Adipose tissue (tissue), 3 donors: ENCODE results near the gene PPP4R1. TPM values are rescaled to one million over a fixed set of nuclear protein-coding genes. Genes with fewer than 3 reads are reported as not detected.

Experiments used
- H3K27ac ChIP-seq: one replicate; pipeline ENCODE4 v1.5.1; 2013; ENCODE audit warnings: low read depth, low read length
- WGBS, 3 donors: extraction: QIAGEN DNeasy Blood & Tissue Kit; methylation state at CpG; one replicate each; pipeline ENCODE4 v1.1.7; 2013; 5-methylcytosine and 5-hydroxymethylcytosine counted together
- polyA plus RNA-seq, 3 donors: library from polyadenylated mRNA; stranded (reverse); fragments of 200-250 nt; gene quantifications; one replicate each; pipeline ENCODE4 v1.2.3, GENCODE V29; 2013
- donor health status: healthy with polysubstance abuse.
- donor health status: Bipolar disorder and iron deficiency.
- donor health status: healthy.

The PPP4R1 gene
- polyA plus RNA-seq, 3 donors, result 18.0 to 26.8 (median 24.6) TPM

- WGBS, 3 donors, result 92 to 96% (median 95%) methylated on average over 2 of the region's 2 CpGs
- no peak overlapping the region for H3K27ac ChIP-seq
Measured at GRCh38 chr18:9604348-9604747, 10.0 kb downstream of the PPP4R1 start.

- no peak overlapping the region for H3K27ac ChIP-seq
Measured at GRCh38 chr18:9599328-9599727, 15.0 kb downstream of the PPP4R1 start.

- WGBS, 3 donors, result 93 to 96% (median 95%) methylated on average over 3 of the region's 3 CpGs
- no peak overlapping the region for H3K27ac ChIP-seq
Measured at GRCh38 chr18:9597609-9598008, 16.8 kb downstream of the PPP4R1 start.

GRCh38 chr18:9596843-9597526 is 17.4 kb downstream of the PPP4R1 start:
- 95% methylated on average over 4 of the region's 4 CpGs for WGBS, 3 donors
- no peak overlapping the region for H3K27ac ChIP-seq

- no peak overlapping the region for H3K27ac ChIP-seq
- WGBS, 3 donors, result 52 to 76% (median 72%) methylated on average over 3 of the region's 3 CpGs
Measured at GRCh38 chr18:9596226-9596625, 18.1 kb downstream of the PPP4R1 start.

GRCh38 chr18:9594823-9595596 is 19.3 kb downstream of the PPP4R1 start:
- no peak overlapping the region for H3K27ac ChIP-seq
- WGBS, 3 donors, result 38 to 62% (median 60%) methylated on average over 1 of the region's 1 CpG

- WGBS, 3 donors, result 69 to 99% (median 94%) methylated on average over 4 of the region's 4 CpGs
- H3K27ac ChIP-seq, result no peak overlapping the region
Measured at GRCh38 chr18:9587924-9588323, 26.4 kb downstream of the PPP4R1 start.

- 94 to 98% (median 97%) methylated on average over 3 of the region's 3 CpGs for WGBS, 3 donors
Measured at GRCh38 chr18:9586814-9587213, 27.5 kb downstream of the PPP4R1 start.

GRCh38 chr18:9581667-9582066 is 32.7 kb downstream of the PPP4R1 start:
- WGBS, 3 donors, result 97 to 99% (median 98%) methylated on average over 7 of the region's 7 CpGs

More at GRCh38 chr18:9586814-9587213, 27.5 kb downstream of the PPP4R1 start:
- no peak overlapping the region for H3K27ac ChIP-seq

GRCh38 chr18:9578306-9578705 is 36.1 kb downstream of the PPP4R1 start:
- no peak overlapping the region for H3K27ac ChIP-seq

More at GRCh38 chr18:9581667-9582066, 32.7 kb downstream of the PPP4R1 start:
- no peak overlapping the region for H3K27ac ChIP-seq

- H3K27ac ChIP-seq, result no peak overlapping the region
- whole genome bisulfite sequencing, 3 donors, result 92 to 98% (median 95%) methylated on average over 9 of the region's 9 CpGs
Measured at GRCh38 chr18:9577361-9577760, 37.0 kb downstream of the PPP4R1 start.

- 6 to 19% (median 12%) methylated on average over 5 of the region's 5 CpGs for WGBS, 3 donors
- H3K27ac ChIP-seq, result no peak overlapping the region
Measured at GRCh38 chr18:9575558-9575957, 38.8 kb downstream of the PPP4R1 start.

- no peak overlapping the region for H3K27ac ChIP-seq
- 89 to 91% (median 90%) methylated on average over 7 of the region's 7 CpGs for WGBS, 3 donors
Measured at GRCh38 chr18:9574473-9575115, 39.8 kb downstream of the PPP4R1 start.

- no peak overlapping the region for H3K27ac ChIP-seq
- WGBS, 3 donors, result 79 to 95% (median 84%) methylated on average over 3 of the region's 3 CpGs
Measured at GRCh38 chr18:9571546-9571945, 42.8 kb downstream of the PPP4R1 start.

GRCh38 chr18:9570255-9570654 is 44.1 kb downstream of the PPP4R1 start:
- no peak overlapping the region for H3K27ac ChIP-seq
- WGBS, 3 donors, result 75 to 87% (median 84%) methylated on average over 3 of the region's 3 CpGs

GRCh38 chr18:9569178-9569577 is 45.2 kb downstream of the PPP4R1 start:
- 88 to 96% (median 94%) methylated on average over 8 of the region's 8 CpGs for WGBS, 3 donors
- no peak overlapping the region for H3K27ac ChIP-seq

GRCh38 chr18:9568186-9568585 is 46.2 kb downstream of the PPP4R1 start:
- H3K27ac ChIP-seq, result no peak overlapping the region

GRCh38 chr18:9565407-9565806 is 49.0 kb downstream of the PPP4R1 start:
- no peak overlapping the region for H3K27ac ChIP-seq
- 80 to 90% (median 85%) methylated on average over 2 of the region's 2 CpGs for WGBS, 3 donors

GRCh38 chr18:9563331-9563730 is 51.0 kb downstream of the PPP4R1 start:
- H3K27ac ChIP-seq, result no peak overlapping the region
- WGBS, 3 donors, result 73 to 87% (median 83%) methylated on average over 4 of the region's 4 CpGs
